GM19351 (cell line): ENCODE results near the gene MFSD12.
A peak's percentile ranks its signal among the peaks of the same experiment; 100 is the strongest.

Source experiments
- ATAC-seq: cut with Tn5 transposase; IDR thresholded peaks from one replicate; pipeline ENCODE4 v1.9.1; 2021; ENCODE audit warnings: mild to moderate bottlenecking, moderate library complexity; ENCODE audit not compliant: unreplicated experiment

Gene MFSD12

GRCh38 chr19:3557461-3558248, at the start of gene MFSD12:
TSS of gene MFSD12 (minus strand) at chr19:3557586. CDS start at chr19:3557403, 183 bp downstream.
- ATAC-seq, result peak; percentile 79

- ATAC-seq, result no peak
These were observed 49.4 kb upstream of the MFSD12 start, which contains the start of gene TBXA2R for GRCh38 chr19:3606690-3607289. TSS of gene TBXA2R (minus strand) at chr19:3606875. CDS start at chr19:3600634, 6,241 bp downstream.

GRCh38 chr19:3606174-3606689, 48.8 kb upstream of the MFSD12 start:
- no peak for ATAC-seq

- ATAC-seq, result no peak
These were observed 48.4 kb upstream of the MFSD12 start for GRCh38 chr19:3605770-3606169.

- ATAC-seq, result no peak
These were observed 48.0 kb upstream of the MFSD12 start for GRCh38 chr19:3605361-3605760.

GRCh38 chr19:3604987-3605343, 47.6 kb upstream of the MFSD12 start:
- no peak for ATAC-seq

GRCh38 chr19:3604227-3604986, 47.0 kb upstream of the MFSD12 start:
- ATAC-seq, result no peak

GRCh38 chr19:3603121-3603811, 45.9 kb upstream of the MFSD12 start:
- ATAC-seq, result no peak

GRCh38 chr19:3601021-3601420, 43.6 kb upstream of the MFSD12 start:
- ATAC-seq, result no peak

GRCh38 chr19:3599776-3600187, 42.4 kb upstream of the MFSD12 start:
- no peak for ATAC-seq

GRCh38 chr19:3595521-3596061, 38.2 kb upstream of the MFSD12 start:
- ATAC-seq, result no peak

- no peak for ATAC-seq
These were observed 35.8 kb upstream of the MFSD12 start for GRCh38 chr19:3593156-3593555.

- ATAC-seq, result no peak
These were observed 34.7 kb upstream of the MFSD12 start for GRCh38 chr19:3591876-3592613.

GRCh38 chr19:3590991-3591659, 33.7 kb upstream of the MFSD12 start:
- no peak for ATAC-seq

- ATAC-seq, result no peak
These were observed 32.6 kb upstream of the MFSD12 start for GRCh38 chr19:3589949-3590348.

- ATAC-seq, result no peak
These were observed 32.1 kb upstream of the MFSD12 start for GRCh38 chr19:3589439-3589838.

- ATAC-seq, result no peak
These were observed 29.4 kb upstream of the MFSD12 start for GRCh38 chr19:3586707-3587346.

GRCh38 chr19:3586127-3586626, 28.8 kb upstream of the MFSD12 start:
- ATAC-seq, result no peak
